K562 treated with DMSO at 1 percent for 24 hours (cell line): ENCODE measurements around the gene DOP1A. TPM values are rescaled to one million over a fixed set of nuclear protein-coding genes. Genes with fewer than 3 reads are reported as not detected.

ENCODE experiments used
- total RNA-seq: library from RNA; unstranded; fragments of 300-600 nt; gene quantifications from 2 replicates; pipeline ENCODE4 v1.2.3, GENCODE V29; 2022; ENCODE audit warnings: low read depth; ENCODE audit not compliant: insufficient read depth

The DOP1A gene, protein sequence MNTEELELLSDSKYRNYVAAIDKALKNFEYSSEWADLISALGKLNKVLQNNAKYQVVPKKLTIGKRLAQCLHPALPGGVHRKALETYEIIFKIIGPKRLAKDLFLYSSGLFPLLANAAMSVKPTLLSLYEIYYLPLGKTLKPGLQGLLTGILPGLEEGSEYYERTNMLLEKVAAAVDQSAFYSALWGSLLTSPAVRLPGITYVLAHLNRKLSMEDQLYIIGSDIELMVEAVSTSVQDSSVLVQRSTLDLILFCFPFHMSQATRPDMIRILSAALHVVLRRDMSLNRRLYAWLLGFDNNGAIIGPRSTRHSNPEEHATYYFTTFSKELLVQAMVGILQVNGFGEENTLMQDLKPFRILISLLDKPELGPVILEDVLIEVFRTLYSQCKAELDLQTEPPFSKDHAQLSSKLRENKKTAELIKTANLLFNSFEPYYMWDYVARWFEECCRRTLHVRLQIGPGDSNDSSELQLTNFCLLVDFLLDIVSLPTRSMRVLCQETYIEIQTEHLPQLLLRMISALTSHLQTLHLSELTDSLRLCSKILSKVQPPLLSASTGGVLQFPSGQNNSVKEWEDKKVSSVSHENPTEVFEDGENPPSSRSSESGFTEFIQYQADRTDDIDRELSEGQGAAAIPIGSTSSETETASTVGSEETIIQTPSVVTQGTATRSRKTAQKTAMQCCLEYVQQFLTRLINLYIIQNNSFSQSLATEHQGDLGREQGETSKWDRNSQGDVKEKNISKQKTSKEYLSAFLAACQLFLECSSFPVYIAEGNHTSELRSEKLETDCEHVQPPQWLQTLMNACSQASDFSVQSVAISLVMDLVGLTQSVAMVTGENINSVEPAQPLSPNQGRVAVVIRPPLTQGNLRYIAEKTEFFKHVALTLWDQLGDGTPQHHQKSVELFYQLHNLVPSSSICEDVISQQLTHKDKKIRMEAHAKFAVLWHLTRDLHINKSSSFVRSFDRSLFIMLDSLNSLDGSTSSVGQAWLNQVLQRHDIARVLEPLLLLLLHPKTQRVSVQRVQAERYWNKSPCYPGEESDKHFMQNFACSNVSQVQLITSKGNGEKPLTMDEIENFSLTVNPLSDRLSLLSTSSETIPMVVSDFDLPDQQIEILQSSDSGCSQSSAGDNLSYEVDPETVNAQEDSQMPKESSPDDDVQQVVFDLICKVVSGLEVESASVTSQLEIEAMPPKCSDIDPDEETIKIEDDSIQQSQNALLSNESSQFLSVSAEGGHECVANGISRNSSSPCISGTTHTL (N-terminal part only)
- total RNA-seq, result 4.0 and 6.5 TPM in 2 replicates

DNA sequence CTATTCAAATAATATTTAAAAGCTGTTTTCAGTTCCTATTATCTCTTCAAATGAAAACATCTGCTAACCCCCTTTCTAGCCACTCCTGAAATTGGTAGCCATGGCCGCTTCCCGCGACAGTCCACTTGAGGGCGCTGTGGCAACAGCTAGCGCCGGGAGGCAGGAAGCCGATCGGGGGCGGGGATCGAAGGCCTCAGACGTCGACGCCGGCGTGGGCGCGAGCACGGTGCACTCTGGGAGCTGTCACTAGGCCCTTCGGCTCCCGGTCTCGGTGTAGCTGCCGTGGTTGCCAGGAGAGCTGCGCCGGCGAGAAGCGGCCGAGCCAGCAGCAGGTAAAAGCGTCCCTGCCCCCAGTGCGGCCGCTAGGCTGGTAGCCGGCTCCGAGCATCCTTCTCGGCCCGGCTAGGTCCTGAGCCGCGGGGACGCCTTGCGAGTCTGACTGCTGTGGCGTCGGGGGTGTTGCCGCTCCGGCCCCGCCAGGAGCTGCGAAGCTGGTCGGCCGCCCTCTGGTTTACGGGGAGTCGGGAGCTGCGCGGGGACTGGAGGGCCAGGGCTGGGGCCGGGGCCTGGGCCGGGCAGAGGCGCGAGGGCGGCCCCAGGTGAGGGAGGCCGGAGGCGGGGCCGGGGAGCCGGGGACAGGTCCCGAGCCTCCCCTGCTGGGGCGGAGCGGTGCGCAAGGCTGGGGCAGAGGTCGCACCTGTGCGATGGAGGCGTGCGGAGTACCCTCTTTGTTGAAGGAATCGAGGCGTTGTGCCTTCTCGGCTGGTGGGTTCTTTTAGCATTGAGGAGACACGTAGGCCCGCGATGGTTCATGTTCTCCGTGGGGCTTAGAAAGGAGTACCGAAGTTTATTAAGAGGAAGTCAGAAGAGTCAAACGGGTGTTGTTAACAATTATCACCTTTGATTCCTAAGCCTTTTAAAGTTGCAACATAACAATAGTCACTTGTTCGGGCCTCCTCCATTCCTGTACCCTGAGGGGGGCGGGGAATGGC lies at the start of gene DOP1A:
Gene DOP1A, plus strand, starts transcription at position 224 of the 992 bp plus-strand sequence. CDS start 29,307 bp downstream, outside the sequence.

DNA sequence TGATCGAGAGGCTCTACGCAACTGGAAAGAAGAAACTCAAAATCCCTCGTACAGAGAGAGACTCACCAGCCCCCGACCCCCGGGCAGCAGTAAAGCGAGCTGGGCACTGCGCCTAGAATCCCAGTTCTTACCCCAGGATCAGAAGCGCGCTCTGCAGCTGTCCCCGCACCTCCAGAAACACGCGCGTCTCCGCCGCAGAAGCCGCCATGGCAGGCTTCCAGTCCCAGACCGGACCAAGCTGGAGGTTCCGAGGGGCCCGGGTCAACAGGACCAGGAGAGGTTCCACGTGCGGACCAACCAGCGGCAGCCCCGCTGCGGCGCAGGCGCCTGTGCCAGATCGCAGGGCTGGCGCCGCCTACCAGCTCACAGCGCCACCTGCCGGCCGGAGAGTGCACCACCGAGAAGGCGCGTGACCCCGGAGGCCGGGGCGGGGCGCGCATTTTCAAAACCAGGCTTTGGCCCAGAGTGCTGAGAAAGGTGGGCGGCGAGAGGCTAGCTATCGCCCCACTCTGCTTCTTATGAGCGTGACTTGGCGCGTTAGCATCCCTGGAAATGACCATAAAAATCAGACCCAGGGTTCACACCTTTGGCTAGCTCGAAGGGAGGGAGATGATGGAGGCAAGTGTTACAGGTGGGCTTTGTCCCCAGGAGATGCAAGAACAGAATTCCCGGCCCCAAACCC lies 1.8 kb upstream of the DOP1A start, which contains the start of gene UBE3D:
Gene UBE3D, minus strand, starts transcription at position 331 of the 682 bp plus-strand sequence. Its CDS starts 123 bp downstream, at position 208.

DNA sequence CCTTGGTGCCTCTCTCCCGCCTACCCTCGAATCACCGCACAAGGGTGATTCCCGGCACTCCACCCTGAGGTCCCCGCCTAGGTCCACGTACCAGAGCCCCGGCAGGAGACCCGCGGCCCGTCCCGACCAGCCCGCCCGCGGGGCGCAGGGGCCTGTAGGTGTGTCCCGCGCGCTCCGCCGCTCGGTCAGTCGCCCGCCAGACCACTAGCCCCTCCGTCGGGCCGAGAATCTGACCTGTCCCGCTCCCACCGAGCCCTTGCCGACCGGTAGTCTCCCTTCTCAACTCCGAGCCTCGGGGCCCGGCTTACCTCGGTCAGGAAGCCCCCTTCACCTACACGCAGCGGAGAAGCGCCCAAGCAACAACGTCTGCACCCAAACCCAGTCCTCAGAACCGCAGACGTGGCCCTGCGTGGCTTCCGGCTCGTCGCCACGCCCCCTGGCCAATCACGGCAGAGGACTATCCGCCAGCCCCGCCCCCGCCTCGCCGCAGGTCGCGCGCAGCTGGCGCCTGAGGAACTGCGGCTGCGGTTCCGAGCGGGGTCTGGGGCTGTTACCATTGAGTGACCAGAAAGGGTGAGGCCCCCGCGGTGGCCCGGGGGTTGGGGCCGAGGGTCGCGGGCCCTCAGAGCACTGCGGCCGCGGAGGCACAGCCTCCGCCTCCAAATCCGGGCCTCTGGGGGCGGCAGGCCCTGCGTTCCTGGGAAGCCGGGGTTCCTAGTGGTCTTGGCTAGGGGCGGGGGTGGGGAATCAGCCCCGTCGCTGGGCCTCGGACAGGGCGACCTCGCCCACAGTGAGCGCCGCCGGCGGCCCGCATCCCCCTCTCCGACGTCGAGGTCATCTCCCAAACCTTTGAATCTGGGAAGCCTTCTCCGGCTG lies 125.6 kb downstream of the DOP1A start, which contains the start of the genes PGM3 and RWDD2A:
Gene PGM3, minus strand, starts transcription at position 395 of the 876 bp plus-strand sequence. CDS start 2,253 bp downstream, outside the sequence.
Gene RWDD2A, plus strand, starts transcription at position 487 of the 876 bp plus-strand sequence. CDS start 1,095 bp downstream, outside the sequence.

Other genes with a start within 250 kb of the DOP1A start
- gene UBE3D, start 1.8 kb upstream of the DOP1A start, total RNA-seq, result 3.6 and 4.6 TPM in 2 replicates
- 29.6 and 33.4 TPM in 2 replicates for gene PGM3, start 125.6 kb downstream of the DOP1A start, total RNA-seq
- 3.1 and 3.5 TPM in 2 replicates for gene RWDD2A, start 125.7 kb downstream of the DOP1A start, total RNA-seq